GM12892 (cell line): ENCODE data around the gene EXOC4.

Experiments
- POLR2A ChIP-seq: IDR thresholded peaks from 2 replicates; pipeline ENCODE4 v1.6.1; 2011; ENCODE audit warnings: low read depth, low read length, control low read depth
- TAF1 ChIP-seq: IDR thresholded peaks from 2 replicates; pipeline ENCODE4 v1.6.1; 2011; ENCODE audit warnings: low read depth, mild to moderate bottlenecking, control low read depth, low read length, borderline replicate concordance

- TF ChIP-seq POLR2A: no peak
- TF ChIP-seq TAF1: no peak
Observed at GRCh38 chr7:133795068-133795665, 542.3 kb downstream of the EXOC4 start.
